ENCODE data around the gene C11orf91. TPM values are rescaled to one million over a fixed set of nuclear protein-coding genes. Genes with fewer than 3 reads are reported as not detected.
"Not testable (repeated sequence)": the region's sequence is repeated elsewhere in the genome, so short reads cannot be mapped to it uniquely, and the experiment has no call there.

Gene C11orf91
- polyA plus RNA-seq, 3 donors = not detected

DNA sequence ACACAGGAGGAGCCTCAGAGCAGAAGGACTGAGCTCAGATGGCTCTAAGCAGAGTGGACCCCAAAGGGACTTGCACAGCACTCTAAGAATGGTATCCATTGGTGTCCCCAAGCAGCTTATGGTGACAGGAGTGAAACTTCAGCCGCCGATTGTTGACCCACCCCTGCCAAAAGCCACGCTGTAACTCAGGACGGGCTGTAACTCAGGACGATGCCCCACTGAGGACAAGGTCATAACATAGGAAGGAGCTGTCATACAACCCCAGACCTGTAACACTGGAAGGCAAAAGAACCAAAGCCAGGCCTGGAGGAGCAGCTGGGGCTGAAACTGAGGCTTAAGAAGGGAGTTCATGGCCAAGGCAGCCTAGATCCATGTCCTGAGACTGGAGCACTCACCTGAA, 21.4 kb upstream of the C11orf91 start:
- DNase-seq = no peak

DNA sequence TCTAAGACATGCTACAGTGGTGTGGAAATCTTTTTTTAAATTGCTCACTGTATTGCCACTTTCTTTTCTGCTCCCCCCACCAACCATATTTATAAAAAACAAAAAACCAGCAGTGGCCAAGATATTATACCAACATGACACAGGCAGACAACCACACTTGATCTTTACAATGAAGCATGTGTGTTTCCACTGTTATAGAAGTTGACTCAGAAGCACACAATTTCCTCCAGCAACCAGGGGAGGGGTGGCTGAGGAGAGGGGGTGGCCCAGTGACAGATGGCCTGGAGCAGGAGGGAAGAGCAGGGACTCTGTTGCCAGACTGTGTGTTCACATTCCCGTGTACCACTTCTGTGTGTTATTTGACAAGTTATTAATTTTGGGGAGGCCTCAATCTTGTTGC, 20.8 kb upstream of the C11orf91 start:
- no peak for DNase-seq

DNA sequence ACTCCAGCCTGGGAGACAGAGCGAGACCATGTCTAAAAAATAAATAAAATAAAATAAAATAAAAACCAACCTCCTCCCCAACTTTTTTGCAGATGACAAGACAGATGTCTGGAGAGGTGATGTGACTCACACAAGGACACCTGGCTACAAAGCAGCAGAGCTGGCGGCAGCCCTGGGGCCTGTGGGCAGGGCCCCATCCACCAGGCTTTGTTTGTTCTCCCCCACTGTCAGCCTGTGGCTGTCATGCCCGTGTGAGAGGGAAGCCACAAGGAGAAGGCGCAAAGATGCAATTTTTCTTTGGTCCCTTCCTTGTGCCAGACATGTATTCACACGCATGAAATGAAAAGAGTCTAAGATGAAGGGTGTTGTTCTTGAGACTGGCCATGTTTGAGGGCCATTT, 19.0 kb upstream of the C11orf91 start:
- no peak for DNase-seq

DNA sequence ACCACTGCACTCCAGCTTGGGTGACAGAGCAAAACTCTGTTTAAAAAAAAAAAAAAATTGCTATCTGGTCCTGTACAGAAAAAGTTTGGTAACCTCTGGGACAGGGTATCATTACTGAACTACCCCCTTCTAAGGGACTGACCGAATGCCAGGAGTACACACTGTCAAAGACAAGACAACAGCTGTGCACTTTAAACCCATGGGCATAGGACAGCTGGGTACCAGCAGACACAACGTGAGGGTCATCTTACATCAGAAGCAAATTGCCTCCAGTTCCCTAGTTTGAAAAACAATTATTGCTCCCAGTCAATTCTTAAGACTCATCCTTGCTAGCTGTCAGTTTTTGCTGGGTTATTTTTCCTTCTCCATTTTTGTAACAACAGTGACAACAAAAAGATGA, 17.8 kb upstream of the C11orf91 start:
- DNase-seq = no peak

DNA sequence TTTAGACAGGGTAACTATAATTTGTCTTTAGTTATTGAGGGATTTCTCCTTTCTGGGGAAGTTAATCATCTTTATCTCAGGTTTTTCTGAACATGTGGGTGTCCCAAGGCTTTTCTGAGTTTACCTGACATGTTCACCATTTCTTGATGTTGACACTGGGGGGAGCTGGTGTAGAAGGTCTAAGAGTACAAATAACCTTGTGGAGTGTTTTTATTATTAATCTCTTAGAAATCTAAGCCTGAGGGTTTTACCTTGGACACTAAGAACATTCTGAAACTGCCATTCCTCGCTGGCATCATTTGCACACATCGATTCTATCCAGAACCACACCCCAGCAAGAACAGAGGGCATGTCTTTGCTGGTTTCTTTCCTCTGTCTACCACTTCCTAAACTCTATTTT, 15.6 kb upstream of the C11orf91 start:
- DNase-seq = no peak

DNA sequence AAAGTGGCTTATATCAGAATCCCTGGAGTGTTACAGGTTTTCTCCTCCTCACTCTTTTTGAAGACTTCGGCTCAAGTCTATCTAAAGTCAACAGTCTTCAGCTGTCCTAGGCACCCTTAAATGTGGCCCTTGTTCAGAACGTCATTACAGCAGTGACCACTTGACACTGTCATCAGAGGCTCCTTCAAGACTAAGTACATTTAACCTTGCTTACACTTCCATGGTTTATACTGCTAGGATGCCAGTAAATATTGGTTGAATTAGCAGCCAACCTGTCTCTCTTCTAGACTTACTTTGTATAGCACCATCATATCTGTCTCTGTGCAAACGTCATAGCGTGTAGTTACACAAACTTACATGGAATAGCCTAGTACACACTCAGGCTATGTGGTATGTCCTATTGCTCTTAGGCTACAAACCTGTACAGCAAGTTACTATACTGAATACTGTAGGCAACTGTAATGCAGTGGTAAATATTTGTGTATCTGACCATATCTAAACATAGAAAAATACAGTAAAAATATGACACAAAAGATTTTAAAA, 13.3 kb upstream of the C11orf91 start:
- DNase-seq = no peak

DNA sequence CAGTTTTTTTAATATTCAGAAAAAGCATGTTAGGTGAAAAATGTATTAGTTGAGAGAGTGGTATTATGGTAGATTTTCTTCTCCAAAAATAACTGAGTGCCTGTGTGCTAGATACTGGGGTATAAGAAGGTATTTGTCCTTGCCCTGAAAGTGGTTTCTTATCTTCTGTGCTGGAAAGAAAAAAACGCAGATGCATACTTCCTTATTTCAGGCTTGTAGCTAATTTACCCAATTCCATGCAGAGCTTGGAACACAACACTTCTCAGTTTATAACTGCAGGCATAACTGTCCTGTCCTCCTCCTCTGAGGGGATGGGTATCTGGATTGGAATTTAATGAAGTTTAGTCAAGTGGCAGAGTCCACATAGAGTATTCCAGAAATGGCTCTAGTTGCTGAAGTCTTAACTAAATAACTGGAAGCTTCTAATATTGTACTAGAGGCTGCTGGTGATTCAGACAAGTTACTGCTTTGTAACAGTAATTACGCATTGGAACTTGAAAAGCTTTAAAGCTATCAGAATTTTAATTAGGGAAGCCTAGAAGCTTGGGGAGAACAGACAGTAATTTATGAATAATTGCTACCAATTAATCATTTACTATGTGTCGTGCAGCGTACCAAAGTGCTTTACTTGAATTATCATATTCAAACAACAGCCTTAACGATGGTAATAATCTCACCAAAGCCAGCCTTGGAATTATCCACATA, 12.7 kb upstream of the C11orf91 start:
- no peak for DNase-seq

DNA sequence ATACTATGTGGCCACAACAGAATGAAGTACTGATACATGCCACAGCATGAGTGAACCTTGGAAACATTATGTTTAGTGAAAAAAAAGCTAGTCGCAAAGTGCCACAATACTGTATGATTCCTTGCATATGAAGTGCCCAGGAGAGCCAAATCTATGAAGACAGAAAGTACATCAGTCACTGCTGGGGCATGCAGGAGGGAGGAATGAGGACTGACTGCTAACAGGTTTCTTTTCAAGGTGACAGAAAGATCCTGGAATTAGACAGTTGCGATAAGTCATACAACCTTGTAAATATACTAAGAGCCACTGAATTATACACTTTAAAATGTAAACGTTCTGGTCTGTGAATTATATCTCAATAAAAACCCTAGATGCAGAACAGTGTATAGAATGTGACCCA, 11.8 kb upstream of the C11orf91 start:
- DNase-seq = no peak

DNA sequence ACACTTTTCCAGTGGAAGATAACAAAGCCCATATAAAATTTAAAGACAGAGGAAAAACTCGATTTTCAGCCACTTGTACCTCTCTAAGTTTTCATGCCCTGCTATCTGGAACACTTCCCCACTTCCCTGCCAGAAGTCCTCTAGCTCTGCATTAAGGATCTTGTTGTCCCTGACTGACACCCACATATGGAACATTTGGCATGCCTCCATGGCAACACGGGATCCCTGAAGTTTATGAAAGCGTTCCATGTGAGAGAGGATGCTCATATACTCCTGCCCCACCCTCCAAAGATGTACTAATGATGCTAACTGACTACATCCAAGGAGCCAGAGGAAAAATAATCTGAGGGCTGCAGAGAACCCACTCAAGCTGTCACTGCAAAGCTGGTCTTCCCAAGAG, 8.8 kb upstream of the C11orf91 start:
- no peak for DNase-seq

DNA sequence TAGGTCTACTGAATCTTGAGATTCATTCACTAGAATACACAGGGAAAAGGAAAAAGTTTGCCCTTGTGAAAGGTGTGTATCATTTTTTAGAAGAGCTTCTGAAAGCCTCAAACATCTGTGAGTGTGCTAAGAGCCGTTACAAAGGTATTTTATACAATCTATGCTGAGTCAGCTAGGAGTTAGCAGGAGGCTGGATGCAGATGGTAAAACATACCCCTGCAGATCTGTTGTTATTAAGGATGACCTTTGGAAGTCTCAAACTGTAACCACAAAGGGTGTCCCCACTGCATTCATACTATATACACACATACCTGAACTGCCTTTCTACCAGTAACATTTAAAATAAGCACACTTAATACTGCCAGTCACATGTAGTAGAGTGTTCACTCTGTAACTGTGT, 8.4 kb upstream of the C11orf91 start:
- no peak for DNase-seq

DNA sequence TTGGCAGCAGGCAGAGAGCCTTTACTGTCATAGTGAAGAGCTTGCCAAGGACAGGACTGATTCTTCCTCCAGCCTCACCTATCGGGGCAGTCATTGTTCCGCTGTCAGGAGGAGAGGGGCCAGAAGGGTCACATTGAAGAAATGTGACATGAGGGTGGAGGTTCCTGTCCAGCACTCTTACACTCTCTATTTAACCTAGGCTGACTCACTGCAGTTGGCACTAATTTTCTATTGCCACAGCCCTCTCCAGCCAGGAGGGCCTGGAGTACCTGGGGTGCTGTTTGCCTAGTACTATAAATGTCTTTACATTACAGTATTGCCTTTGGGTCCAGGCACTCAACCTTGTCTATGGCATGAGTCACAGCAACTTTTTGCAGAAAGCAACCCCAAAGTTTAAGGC, 7.2 kb upstream of the C11orf91 start:
- DNase-seq = not testable (repeated sequence)

DNA sequence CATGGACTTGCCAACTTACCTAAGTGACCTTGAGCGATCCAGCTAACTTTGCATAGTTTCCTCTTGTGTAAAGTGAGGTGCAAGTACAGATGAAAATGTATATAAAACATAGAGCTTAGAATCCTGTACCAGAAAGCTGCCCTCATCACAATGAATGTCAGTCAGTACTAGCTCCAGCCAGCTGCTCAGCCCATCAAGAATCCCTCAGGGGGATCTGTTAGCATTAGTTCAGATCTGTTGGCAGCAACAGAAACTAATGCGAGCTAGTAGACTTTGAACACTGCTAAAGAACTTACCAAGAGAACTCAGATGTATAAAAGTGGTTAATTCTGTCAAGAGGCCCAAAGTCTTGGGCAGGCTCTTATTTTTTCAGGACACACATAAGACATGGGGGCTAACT, 6.3 kb upstream of the C11orf91 start:
- no peak for DNase-seq

DNA sequence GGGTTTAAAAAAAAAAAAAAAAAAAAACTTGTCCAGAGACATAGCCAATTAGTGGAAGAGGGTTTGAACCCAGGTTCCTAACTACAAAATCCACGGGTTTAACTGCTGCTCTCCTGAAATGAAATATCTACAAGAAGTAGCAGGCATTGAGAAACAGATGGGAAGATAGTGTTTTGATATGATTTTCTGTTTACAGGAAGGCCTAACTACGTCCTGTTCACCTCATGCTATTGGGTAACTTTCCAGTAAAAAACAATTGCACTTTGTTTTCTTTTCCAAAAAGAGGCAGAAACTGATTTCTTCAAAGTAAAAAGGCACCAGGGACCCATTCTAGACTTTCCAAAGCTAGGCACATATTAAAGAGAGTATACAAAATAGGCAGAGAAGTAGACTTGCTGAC, 5.9 kb upstream of the C11orf91 start:
- no peak for DNase-seq

DNA sequence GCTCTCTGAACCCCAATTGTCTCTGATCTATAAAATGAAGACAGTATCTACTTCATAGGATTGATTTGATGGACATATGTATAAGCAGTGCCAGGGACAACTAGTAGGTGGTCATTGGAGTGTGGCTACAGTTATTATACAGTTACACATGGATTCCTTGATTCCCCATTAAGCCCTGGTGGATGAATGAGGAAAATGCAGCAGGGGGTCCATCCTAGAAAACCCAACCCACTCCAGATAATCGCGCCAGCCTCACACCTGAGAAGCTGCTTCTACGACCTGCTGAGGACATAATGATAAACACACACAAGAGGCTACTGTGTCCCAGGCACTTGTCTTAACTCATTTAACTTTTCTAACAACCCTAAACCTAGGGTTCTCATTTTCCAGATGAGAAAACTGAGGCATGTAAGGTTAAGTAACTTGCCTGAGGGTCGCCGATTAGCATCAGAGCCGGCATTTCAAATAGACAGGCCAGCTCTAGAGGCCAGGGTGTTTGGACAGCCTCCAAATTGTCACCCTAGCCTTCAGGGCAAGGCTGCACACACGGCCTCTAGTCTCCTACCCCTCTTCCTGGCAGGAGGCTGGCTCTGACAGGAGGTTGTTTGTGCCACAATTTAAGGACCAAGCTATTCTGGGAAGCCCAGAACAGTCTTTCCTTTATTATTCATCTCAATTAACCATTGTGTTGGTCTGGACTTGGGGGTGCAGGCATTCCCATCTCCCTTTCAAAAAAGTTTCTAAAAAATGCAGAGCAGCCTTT, 3.8 kb upstream of the C11orf91 start:
- no peak for DNase-seq

DNA sequence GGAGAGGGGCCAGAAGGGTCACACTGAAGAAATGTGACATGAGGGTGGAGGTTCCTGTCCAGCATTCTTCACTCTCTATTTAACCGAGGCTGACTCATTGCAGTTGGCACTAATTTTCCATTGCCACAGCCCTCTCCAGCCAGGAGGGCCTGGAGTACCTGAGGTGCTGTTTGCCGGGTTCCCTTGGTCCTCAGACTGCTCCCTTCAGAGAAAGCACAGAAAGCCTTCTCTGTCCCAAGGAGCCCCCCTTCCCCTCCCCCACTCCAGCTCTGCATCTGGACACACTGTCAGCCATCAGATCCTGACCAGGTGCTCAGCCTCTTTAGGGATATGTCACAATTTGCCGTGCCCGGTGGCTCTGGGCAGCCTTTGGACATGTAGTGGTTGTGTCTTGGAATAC, 3.2 kb upstream of the C11orf91 start:
- no peak for DNase-seq

DNA sequence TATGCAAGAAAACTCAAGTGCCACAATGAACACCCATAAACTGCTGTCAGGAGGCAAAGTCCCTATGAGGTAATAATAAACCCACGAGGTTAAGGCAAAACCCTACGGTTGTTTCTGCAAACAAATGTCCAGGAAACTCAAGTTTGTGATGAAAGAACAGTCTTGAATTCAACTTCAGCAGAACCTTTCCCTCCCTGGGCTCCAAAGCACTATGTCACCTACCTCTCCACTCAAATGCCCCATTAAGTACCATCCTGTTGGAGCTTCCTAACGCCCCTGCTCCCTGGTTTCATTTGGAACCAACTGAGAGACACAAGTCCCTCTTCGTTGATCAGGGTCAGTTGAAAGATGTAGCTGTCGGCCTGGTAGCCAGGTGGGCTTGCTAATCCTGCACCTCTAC, 2.6 kb upstream of the C11orf91 start:
- DNase-seq = no peak

DNA sequence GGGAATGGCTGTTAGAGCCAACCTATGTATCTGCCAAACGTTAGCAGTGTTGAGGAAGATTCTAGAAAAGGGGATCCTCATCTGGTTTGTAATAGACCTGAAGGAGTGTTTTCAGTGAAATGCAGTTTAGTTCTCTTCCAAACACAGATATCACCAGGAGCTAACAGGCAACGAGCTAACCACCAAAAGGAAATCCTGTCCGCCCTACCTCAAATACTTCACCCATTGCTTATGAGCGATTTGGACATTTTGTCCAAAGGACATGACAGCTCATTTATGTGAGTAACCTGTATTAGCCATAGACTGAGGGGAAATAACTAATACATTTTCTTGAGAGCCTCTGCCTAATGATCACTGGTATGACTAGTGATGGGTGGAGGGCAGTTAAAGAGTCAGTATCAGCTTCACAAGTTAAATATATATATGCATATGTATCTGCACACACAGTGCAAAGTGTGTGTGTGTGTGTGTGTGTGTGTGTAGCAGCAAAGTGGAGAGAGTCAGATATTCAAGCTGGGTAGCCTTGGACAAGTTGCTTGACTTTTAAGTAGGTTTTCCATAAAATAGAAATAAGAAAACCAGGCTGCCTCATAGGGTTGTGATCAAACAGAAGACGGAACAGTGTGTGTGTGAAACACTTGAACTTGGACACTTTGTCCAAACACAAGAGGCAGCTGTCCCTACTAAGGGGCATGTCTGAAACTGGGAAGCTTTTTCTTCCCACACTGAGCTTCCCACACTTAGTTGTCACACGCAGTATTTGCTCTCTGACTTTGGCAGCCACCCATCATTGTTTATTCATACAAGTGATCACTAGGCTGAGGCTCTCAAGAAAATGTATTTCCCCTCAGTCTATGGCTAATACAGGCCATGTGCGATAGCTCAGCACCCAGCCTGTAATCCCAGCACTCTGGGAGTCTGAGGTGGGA, 940 bp upstream of the C11orf91 start:
- no peak for DNase-seq

DNA sequence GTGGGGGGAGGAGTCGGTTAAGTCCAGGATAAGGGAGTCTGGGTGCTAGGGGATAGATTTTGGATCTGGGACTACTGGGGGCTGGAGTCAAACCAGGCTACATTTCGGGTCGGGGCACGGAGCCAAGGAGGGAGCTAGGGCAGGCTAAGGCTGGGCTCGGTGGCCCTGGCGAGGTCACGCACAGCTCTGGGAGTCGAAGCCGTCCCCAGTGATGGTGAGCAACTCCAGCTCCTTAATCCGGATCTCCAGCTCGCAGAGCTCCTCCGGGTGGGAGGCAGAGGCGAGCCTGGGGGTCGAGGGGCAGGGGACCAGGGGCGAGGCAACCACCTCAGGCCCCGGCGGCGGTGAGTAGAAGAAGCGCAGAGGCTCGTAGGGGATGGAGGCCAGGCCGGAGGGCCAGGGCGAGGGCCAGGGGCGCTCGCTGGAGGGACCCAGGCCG, 544 bp downstream of the C11orf91 start:
- DNase-seq = no peak

DNA sequence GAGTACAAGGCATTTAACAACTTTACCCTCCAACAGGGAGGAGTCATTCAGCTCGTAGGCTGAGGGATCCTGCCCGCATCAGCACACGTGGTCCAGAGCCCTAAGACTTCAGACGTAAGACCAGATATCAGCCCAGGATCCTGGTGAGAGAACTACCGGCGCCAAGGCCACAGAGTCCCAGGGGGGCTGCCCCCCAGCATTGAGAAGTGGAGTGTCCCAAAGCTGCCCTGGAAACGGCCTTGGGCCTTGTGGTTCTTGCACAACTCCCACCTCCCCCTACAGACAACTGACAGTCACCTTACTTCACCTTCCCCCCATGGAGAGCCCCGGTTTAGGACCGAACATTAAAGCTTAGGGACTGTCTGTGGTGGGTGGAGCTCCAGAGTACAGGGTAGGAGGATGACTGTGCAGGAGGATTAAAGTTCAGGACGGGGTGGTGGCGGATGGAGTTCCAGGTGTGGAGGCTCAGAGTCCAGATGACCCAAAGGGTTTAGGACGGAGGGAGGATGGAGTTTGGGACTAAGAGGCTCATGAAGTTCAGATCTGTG, 1.0 kb downstream of the C11orf91 start:
- DNase-seq = no peak

DNA sequence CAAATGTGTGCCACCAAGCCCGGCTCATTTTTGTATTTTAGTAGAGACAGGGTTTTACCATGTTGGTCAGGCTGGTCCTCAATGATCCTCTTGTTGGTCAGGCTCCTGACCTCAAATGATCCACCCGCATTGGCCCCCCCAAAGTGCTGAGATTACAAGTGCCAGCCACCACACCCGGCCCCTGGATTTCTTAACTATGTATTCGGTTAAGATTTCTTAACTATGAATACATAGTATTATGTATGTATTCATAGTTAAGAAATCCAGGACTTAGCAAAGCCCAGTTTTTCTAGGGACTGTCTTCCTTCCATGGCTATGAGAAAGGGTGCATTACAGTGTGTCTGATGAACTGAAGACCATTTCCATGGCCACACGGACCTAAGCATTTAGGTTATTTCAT, 1.7 kb downstream of the C11orf91 start:
- no peak for DNase-seq

DNA sequence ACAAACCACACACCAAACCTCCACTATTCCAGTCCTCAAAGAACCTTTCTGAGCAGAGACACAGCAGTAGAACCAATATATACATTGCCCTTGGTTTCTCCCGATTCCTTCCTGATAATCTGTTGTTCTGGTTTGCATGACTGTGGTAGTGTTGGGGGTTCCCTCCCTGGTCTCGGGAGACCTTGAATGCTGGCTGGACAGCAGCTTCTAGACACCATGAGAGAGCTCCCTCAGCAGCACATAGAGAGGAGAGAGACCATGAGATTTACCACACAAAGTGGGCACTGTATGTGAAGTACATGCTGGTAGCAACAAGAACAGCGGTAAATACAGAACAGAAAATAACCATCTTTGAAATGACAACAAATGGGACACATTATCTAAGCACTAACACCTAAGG, 2.6 kb downstream of the C11orf91 start:
- no peak for DNase-seq

Data from renal pelvis (tissue), 4 donors.